Testis (tissue), 3 donors: ENCODE data around the gene MMP26. TPM values are rescaled to one million over a fixed set of nuclear protein-coding genes. Genes with fewer than 3 reads are reported as not detected.
"Not testable (repeated sequence)": the region's sequence is repeated elsewhere in the genome, so short reads cannot be mapped to it uniquely, and the experiment has no call there.

ENCODE experiments used
- DNase-seq: peaks from one replicate; pipeline ENCODE4 v3.0.0-alpha.2; 2019
- H3K27ac ChIP-seq, 2 donors: fragments of 200-600 bp; sonication (generic); one replicate each; pipeline ENCODE4 v1.5.1; 2019
- H3K27me3 ChIP-seq: fragments of 200-600 bp; sonication (generic); one replicate; pipeline ENCODE4 v1.5.1; 2019
- H3K36me3 ChIP-seq: fragments of 200-600 bp; sonication (generic); one replicate; pipeline ENCODE4 v1.5.1; 2017; ENCODE audit warnings: low read depth; ENCODE audit errors: missing control alignments
- H3K4me1 ChIP-seq: fragments of 200-600 bp; sonication (generic); one replicate; pipeline ENCODE4 v1.5.1; 2019
- H3K4me3 ChIP-seq, 2 donors: fragments of 200-600 bp; sonication (generic); one replicate each; pipeline ENCODE4 v1.5.1; 2017 to 2019
- H3K9me3 ChIP-seq: fragments of 200-600 bp; sonication (generic); one replicate; pipeline ENCODE4 v1.5.1; 2017
- POLR2A ChIP-seq: fragments of 450-650 bp; IDR thresholded peaks from one replicate; pipeline ENCODE4 v1.6.1; 2017; ENCODE audit warnings: antibody characterized with exemption, mild to moderate bottlenecking, moderate library complexity
- WGBS, 2 donors: methylation state at CpG; one replicate each; pipeline ENCODE4 v1.1.5; 2018; 5-methylcytosine and 5-hydroxymethylcytosine counted together
- intact Hi-C: fragments of 100-400 bp; cut with DNase I; formaldehyde crosslinking; loops from one replicate; pipeline ENCODE4 v1.15.1; 2023; ENCODE audit warnings: low total_unique reads
- polyA plus RNA-seq: library from polyadenylated mRNA; stranded (reverse); fragments of 350-450 nt; fragmentation: Illumina TruSeq; extraction: RNeasy Lipid Tissue Mini Kit (QIAGEN cat#74804); gene quantifications from one replicate; pipeline ENCODE4 v1.2.3, GENCODE V29; 2014; ENCODE audit warnings: low read depth, low replicate concordance; ENCODE audit not compliant: insufficient read depth
- total RNA-seq, 2 donors: library from RNA; depleted of rRNA; stranded (reverse); fragments of >200 nt; gene quantifications; one replicate each; pipeline ENCODE4 v1.2.3, GENCODE V29; 2016
- TF ChIP-seq, protein P1 (sequence below), 3 experiments: fragments of 450-650 bp in 2 of 3; fragments of 200-600 bp in 1 of 3; sonication (generic) in 1 of 3; IDR thresholded peaks; one replicate each; pipeline ENCODE4 v1.5.1; 2016 to 2019; ENCODE audit warnings: antibody characterized with exemption in 3 of 3, mild to moderate bottlenecking in 2 of 3, moderate library complexity in 1 of 3

MMP26 gene
- total and polyA plus RNA-seq, 3 donors from 2014 or later = 0.55 to 1.1 TPM; not detected in 1

DNA sequence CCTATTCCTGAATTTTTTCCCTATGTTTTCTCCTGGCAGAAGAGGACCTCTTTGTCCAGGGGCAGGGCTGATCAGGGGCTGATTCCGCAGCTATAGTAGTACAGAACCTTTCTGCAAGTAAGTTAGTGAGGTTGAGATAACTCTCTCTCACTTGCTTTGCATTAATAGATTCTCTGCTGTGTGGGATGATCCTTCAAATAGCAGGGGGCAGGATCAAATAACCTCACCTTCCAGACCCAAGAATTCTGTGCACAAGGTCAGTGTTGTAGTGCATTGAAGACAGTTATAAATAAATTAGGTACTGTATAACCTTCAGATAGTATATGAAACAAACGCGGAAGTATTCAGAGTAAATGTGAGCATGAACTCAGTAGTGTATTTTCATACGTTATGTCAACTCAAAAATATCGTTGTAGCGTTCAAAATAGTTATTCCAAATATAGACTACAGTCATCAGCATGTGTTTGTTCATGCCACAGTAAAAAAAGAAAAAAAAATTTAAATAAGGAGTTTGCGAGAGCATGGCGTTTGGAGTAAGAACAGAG, 278 bp downstream of the MMP26 start:
- DNase-seq = no peak
- H3K27ac ChIP-seq = no peak overlapping the region
- WGBS, 2 donors = 37 to 55% methylated on average over 8 of the region's 8 CpGs

DNA sequence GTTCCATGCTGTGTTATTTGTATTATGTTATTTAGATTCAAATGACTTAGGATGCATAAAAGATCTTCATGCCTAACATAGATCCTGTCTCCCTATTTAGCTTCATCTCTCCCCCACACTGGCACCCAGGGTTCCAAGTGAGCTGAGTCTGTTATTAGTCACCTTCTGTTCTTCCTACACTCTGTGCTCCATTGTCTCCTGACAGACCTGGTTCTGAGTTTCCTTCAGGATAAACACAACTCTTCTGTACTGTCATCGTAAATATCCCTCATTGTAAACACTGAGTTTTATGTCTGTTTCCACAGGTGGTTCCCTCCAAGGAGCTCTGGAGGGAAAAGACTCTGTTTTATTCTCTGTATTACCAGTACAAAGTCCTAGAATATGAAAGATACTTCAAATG, 8.7 kb downstream of the MMP26 start:
- intact Hi-C loops = no loop called here
- no peaks in the 10 kb centered on the region for H3K9me3 ChIP-seq
- no peak for DNase-seq
- no peak for TF ChIP-seq POLR2A
- TF ChIP-seq, protein P1, sequence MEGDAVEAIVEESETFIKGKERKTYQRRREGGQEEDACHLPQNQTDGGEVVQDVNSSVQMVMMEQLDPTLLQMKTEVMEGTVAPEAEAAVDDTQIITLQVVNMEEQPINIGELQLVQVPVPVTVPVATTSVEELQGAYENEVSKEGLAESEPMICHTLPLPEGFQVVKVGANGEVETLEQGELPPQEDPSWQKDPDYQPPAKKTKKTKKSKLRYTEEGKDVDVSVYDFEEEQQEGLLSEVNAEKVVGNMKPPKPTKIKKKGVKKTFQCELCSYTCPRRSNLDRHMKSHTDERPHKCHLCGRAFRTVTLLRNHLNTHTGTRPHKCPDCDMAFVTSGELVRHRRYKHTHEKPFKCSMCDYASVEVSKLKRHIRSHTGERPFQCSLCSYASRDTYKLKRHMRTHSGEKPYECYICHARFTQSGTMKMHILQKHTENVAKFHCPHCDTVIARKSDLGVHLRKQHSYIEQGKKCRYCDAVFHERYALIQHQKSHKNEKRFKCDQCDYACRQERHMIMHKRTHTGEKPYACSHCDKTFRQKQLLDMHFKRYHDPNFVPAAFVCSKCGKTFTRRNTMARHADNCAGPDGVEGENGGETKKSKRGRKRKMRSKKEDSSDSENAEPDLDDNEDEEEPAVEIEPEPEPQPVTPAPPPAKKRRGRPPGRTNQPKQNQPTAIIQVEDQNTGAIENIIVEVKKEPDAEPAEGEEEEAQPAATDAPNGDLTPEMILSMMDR (IDR thresholded peaks at IDR 0.05) = no peak
- no peaks in the 10 kb centered on the region for H3K36me3 ChIP-seq
- H3K4me1 ChIP-seq = no peaks in the 10 kb centered on the region
- no peak overlapping the region for H3K4me3 ChIP-seq
- H3K27ac ChIP-seq = no peak overlapping the region
- 50 to 89% methylated on average over 1 of the region's 1 CpG for WGBS, 2 donors
- H3K27me3 ChIP-seq = no peaks in the 10 kb centered on the region

More for the DNA sequence above, 278 bp downstream of the MMP26 start:
- Histone ChIP-seq H3K36me3 (no peaks in the 10 kb centered on the region), H3K27me3 (no peaks in the 10 kb centered on the region), H3K4me1 (no peaks in the 10 kb centered on the region), H3K9me3 (no peaks in the 10 kb centered on the region), H3K4me3 (no peak overlapping the region)
- intact Hi-C loops = no loop called here
- no peak for TF ChIP-seq POLR2A
- TF ChIP-seq, protein P1 (IDR thresholded peaks at IDR 0.05) = no peak

DNA sequence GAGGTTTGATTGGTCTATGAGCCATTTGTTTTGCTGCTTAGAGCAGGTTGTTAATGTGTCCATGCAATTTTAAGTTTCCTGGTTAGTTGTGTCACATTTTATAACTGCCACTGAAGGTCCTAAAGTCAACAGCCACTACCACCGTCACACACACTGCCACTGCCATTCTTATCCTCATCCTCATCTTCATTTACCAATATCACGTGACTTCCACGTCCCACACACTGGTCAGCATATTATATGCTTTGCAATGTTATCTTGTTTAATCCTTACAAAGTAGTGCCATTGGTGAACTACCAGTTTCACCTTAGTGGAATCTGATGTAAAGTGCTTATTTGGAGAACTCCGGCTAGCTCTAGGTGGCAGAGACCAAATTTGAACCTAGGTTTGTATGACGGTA, 9.7 kb downstream of the MMP26 start:
- H3K27me3 ChIP-seq = no peaks in the 10 kb centered on the region
- WGBS, 2 donors = 81 to 83% methylated on average over 5 of the region's 5 CpGs

DNA sequence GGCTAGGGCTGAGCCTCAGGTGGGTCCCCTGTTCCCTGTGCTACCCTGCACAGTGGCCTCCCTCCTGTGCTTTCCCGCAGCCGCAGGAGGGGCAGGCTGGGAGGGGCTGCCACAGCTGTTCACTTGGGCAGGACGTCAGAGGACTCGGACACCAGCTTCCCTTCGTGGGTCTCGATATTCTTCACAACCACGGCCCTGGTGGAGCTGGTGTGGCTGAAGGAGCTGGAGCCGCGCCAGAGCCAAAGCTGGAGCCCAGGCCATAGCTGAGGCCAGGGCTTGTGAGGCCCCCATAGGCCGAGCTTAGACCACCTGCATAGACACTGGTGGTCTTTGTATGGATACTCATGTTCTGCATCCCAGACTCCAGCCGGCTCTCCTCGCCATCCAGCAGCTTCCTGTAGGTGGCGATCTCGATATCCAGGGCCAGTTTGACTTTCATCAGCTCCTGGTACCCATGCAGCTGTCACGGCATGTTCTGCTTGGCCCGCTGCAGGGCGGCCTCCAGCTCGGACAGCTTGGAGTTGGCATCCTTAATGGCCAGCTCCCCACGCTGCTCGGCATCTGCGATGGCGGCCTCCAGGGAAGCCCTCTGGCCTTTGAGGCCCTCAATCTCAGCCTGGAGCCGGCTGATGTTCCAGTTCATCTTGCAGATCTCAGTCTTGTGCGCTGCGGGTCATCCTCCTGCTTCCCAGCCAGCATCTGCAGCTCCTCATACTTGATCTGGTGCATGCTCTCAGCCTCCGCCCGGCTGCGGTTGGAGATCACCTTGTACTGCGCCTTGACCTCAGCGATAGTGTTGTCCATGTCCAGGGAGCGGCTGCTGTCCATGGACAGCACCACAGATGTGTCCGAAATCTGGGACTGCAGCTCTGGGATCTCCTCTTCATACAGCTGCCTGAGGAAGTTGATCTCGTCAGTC, 18.3 kb downstream of the MMP26 start:
- WGBS, 2 donors = 74 to 75% methylated on average over 21 to 33 of the region's 33 CpGs
- not testable (repeated sequence) for H3K27me3 ChIP-seq

More for the DNA sequence above, 9.7 kb downstream of the MMP26 start:
- H3K9me3 ChIP-seq = no peaks in the 10 kb centered on the region
- TF ChIP-seq, protein P1 (IDR thresholded peaks at IDR 0.05) = no peak
- intact Hi-C loops = no loop called here
- H3K4me1 ChIP-seq = no peaks in the 10 kb centered on the region
- no peak overlapping the region for H3K27ac ChIP-seq
- H3K36me3 ChIP-seq = no peaks in the 10 kb centered on the region
- H3K4me3 ChIP-seq = no peak overlapping the region
- DNase-seq = no peak

DNA sequence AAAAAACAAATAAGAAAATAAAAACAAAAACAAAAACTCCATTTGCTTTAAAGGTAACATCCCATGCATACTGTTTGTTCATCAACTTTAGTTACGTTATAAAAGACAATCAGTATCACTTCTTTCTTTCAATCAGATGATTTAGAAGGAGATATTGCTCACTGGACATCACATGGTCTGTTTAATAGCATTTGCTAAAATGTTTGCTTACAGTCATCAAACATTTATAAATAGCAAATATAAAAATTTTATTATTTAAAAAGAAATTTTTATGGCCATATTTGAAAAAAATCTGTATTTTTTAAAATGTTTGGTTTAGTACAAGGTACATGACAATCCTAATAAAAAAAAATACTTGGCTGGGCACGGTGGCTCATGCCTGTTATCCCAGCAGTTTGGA, 22.6 kb downstream of the MMP26 start:
- 86 to 91% methylated on average over 2 of the region's 2 CpGs for WGBS, 2 donors
- no peak for DNase-seq
- intact Hi-C loops = no loop called here
- H3K27ac ChIP-seq = no peak overlapping the region
- H3K36me3 ChIP-seq = no peaks in the 10 kb centered on the region
- no peak overlapping the region for H3K4me3 ChIP-seq
- no peaks in the 10 kb centered on the region for H3K4me1 ChIP-seq
- no peaks in the 10 kb centered on the region for H3K27me3 ChIP-seq
- TF ChIP-seq, protein P1 (IDR thresholded peaks at IDR 0.05) = no peak
- no peak for TF ChIP-seq POLR2A
- H3K9me3 ChIP-seq = no peaks in the 10 kb centered on the region

More for the DNA sequence above, 18.3 kb downstream of the MMP26 start:
- H3K4me1 ChIP-seq, intact Hi-C loops, H3K36me3 ChIP-seq, H3K9me3 ChIP-seq, H3K27ac ChIP-seq, DNase-seq: not testable (repeated sequence)
- H3K4me3 ChIP-seq = peak overlapping the region in 1 of 2 donors; percentile 8
